MCF 10A (cell line): ENCODE data around the gene ADIRF. TPM values are rescaled to one million over a fixed set of nuclear protein-coding genes. Genes with fewer than 3 reads are reported as not detected.
"Not testable (repeated sequence)": the region's sequence is repeated elsewhere in the genome, so short reads cannot be mapped to it uniquely, and the experiment has no call there.

Source experiments
- BruUV-seq: library from RNA; stranded (reverse); fragments of 400-500 nt; replicated peaks from 2 replicates; lab custom pipeline; 2021; lab: Mats Ljungman, UMichigan
- CTCF ChIA-PET: fragments of 300-600 bp; sonication (Branson Sonifier 250); formaldehyde crosslinking; extraction: SDS; loops from one replicate; lab custom pipeline; 2021; ENCODE audit warnings: antibody characterized with exemption, inconsistent platforms; lab: Yijun Ruan, JAX
- POLR2A ChIA-PET: fragments of 300-600, 350-650 bp; sonication (Branson Sonifier 250); formaldehyde crosslinking; extraction: SDS; loops from one replicate; lab custom pipeline; 2020; ENCODE audit warnings: antibody characterized with exemption, inconsistent platforms; lab: Yijun Ruan, JAX
- DNase-seq: peaks from one replicate; pipeline ENCODE4 v3.0.0-alpha.2; 2018; ENCODE audit not compliant: unreplicated experiment
- H3K27ac Mint-ChIP-seq: one replicate; pipeline ENCODE4 v1.8.0; 2022; ENCODE audit warnings: mild to moderate bottlenecking, low read depth, mixed read lengths; ENCODE audit not compliant: unreplicated experiment
- H3K27me3 Mint-ChIP-seq: one replicate; pipeline ENCODE4 v1.8.0; 2022; ENCODE audit warnings: mixed read lengths; ENCODE audit not compliant: insufficient read depth, unreplicated experiment
- H3K36me3 Mint-ChIP-seq: one replicate; pipeline ENCODE4 v1.8.0; 2022; ENCODE audit warnings: mild to moderate bottlenecking, moderate library complexity, mixed read lengths; ENCODE audit not compliant: insufficient read depth, unreplicated experiment
- H3K4me1 Mint-ChIP-seq: one replicate; pipeline ENCODE4 v1.8.0; 2022; ENCODE audit warnings: mixed read lengths; ENCODE audit not compliant: insufficient read depth, unreplicated experiment
- H3K4me3 Mint-ChIP-seq: one replicate; pipeline ENCODE4 v1.8.0; 2022; ENCODE audit warnings: mild to moderate bottlenecking, moderate library complexity, mixed read lengths; ENCODE audit not compliant: unreplicated experiment
- H3K9me3 Mint-ChIP-seq: one replicate; pipeline ENCODE4 v1.8.0; 2022; ENCODE audit warnings: mixed read lengths; ENCODE audit not compliant: unreplicated experiment
- CTCF ChIP-seq: fragments of 200-600 bp; IDR thresholded peaks from one replicate; pipeline ENCODE4 v1.8.0; 2022; ENCODE audit warnings: antibody characterized with exemption, mild to moderate bottlenecking; ENCODE audit not compliant: unreplicated experiment
- intact Hi-C: fragments of 100-400 bp; cut with micrococcal nuclease; formaldehyde crosslinking; loops from 2 replicates; pipeline ENCODE4 v1.14.1; 2022
- total RNA-seq: library from RNA; stranded (reverse); gene quantifications from 2 replicates; pipeline ENCODE4 v1.2.3, GENCODE V29; 2022

Gene ADIRF
- total RNA-seq, 1 experiment from 2014 or later = 60.3 TPM

GRCh38 chr10:86951184-86951761, 17.0 kb upstream of the ADIRF start:
- no peak for TF ChIP-seq CTCF
- intact Hi-C loops = no loop called here
- no TSS peak for BruUV-seq
- Mint-ChIP-seq H3K36me3 (no peaks in the 10 kb centered on the region), H3K27ac (no peak overlapping the region), H3K27me3 (no peaks in the 10 kb centered on the region), H3K9me3 (peaks cover 10% of the 10 kb centered on the region), H3K4me1 (no peaks in the 10 kb centered on the region), H3K4me3 (no peak overlapping the region)
- DNase-seq = no peak
- ChIA-PET CTCF (interaction anchor here (0.8 to 1.7 kb wide), 4 partner anchors 8 to 17 kb away, joined by 3 to 7 read pairs (median 5); partner anchors contain the start of gene ADIRF), POLR2A (interaction anchor here (1.2 kb wide), 1 partner anchor 17 kb away, joined by 3 read pairs; the partner anchor contains the start of gene ADIRF)

GRCh38 chr10:86952106-86952505, 16.2 kb upstream of the ADIRF start:
- Mint-ChIP-seq H3K27me3 (no peaks in the 10 kb centered on the region), H3K27ac (no peak overlapping the region), H3K36me3 (no peaks in the 10 kb centered on the region), H3K9me3 (peaks cover 10% of the 10 kb centered on the region), H3K4me1 (no peaks in the 10 kb centered on the region), H3K4me3 (no peak overlapping the region)
- intact Hi-C loops = no loop called here
- no peak for DNase-seq
- ChIA-PET POLR2A (interaction anchor here (0.6 to 1.2 kb wide), 3 partner anchors 16 to 124 kb away, joined by 3 read pairs; partner anchors contain the start of gene ADIRF), CTCF (interaction anchor here (1.2 to 1.5 kb wide), 3 partner anchors 12 to 16 kb away, joined by 4 to 6 read pairs (median 5); partner anchors contain the start of gene ADIRF)
- TF ChIP-seq CTCF = no peak
- no TSS peak for BruUV-seq

- H3K4me1 Mint-ChIP-seq, DNase-seq, intact Hi-C loops, BruUV-seq, H3K36me3 Mint-ChIP-seq, H3K4me3 Mint-ChIP-seq, H3K27me3 Mint-ChIP-seq, H3K27ac Mint-ChIP-seq: not testable (repeated sequence)
- peaks cover 10% of the 10 kb centered on the region for H3K9me3 Mint-ChIP-seq
- ChIA-PET CTCF (interaction anchor here (0.7 to 1.3 kb wide), 3 partner anchors 13 to 16 kb away, joined by 3 to 5 read pairs (median 4); partner anchors contain the start of gene ADIRF), POLR2A (interaction anchor here (0.6 to 1.2 kb wide), 3 partner anchors 16 to 123 kb away, joined by 3 to 4 read pairs (median 3); no protein-coding TSS in a partner anchor)
Measured at GRCh38 chr10:86952697-86953096, 15.6 kb upstream of the ADIRF start.

GRCh38 chr10:86953747-86954680, 14.3 kb upstream of the ADIRF start:
- intact Hi-C loops = no loop called here
- ChIA-PET CTCF (interaction anchor here (1.2 kb wide), 1 partner anchor 14 kb away, joined by 3 read pairs; no protein-coding TSS in a partner anchor), POLR2A (interaction anchor here (1.0 kb wide), 1 partner anchor 15 kb away, joined by 4 read pairs; no protein-coding TSS in a partner anchor)
- Mint-ChIP-seq H3K4me1 (peaks cover 6% of the 10 kb centered on the region), H3K4me3 (no peak overlapping the region), H3K27me3 (no peaks in the 10 kb centered on the region), H3K36me3 (no peaks in the 10 kb centered on the region), H3K27ac (no peak overlapping the region), H3K9me3 (peaks cover 10% of the 10 kb centered on the region)
- DNase-seq = no peak
- TF ChIP-seq CTCF = no peak
- no TSS peak for BruUV-seq
